Measurements from ENCODE around the gene PADI2.

- TF ChIP-seq CBX5 (IDR thresholded peaks at IDR 0.05; ENCODE audit: low read depth, low read length) (no peak), EP300 (IDR thresholded peaks at IDR 0.05; ENCODE audit: borderline replicate concordance in 1 of 2, low read depth in 2 of 2, low read length in 2 of 2) (no peak), CTCF (IDR thresholded peaks at IDR 0.05; ENCODE audit: control extremely low read depth in 1 of 3, insufficient read depth in 1 of 3, low read depth in 1 of 3, low read length in 3 of 3) (no peak), CBX8 (IDR thresholded peaks at IDR 0.05; ENCODE audit: borderline replicate concordance, low read depth, low read length) (no peak), POLR2A (IDR thresholded peaks at IDR 0.05; ENCODE audit: control extremely low read depth in 1 of 2, low read depth in 2 of 2, low read length in 2 of 2) (no peak), EGR1 (IDR thresholded peaks at IDR 0.05; ENCODE audit: borderline replicate concordance, low read depth, low read length) (no peak), RBBP5 (IDR thresholded peaks at IDR 0.05; ENCODE audit: borderline replicate concordance, low read depth, low read length) (no peak), CEBPB (IDR thresholded peaks at IDR 0.05; ENCODE audit: low read depth, low read length) (no peak), YY1 (IDR thresholded peaks at IDR 0.05; ENCODE audit: low read depth, low read length) (no peak), GABPA (IDR thresholded peaks at IDR 0.05; ENCODE audit: borderline replicate concordance, insufficient read depth, low read length) (no peak), GTF2F1 (IDR thresholded peaks at IDR 0.05; ENCODE audit: borderline replicate concordance, low read depth, low read length) (no peak), EZH2 (IDR thresholded peaks at IDR 0.05; ENCODE audit: low read depth, low read length, severe bottlenecking) (no peak), RXRA (IDR thresholded peaks at IDR 0.05; ENCODE audit: insufficient read depth, low read depth, low read length) (no peak), POLR2AphosphoS5 (IDR thresholded peaks at IDR 0.05; ENCODE audit: low read depth, low read length) (no peak)
Observed at GRCh38 chr1:17163789-17164666, 44.8 kb upstream of the PADI2 start.
